DOHH2 (cell line): ENCODE data around the gene APLP1.

Experiments used
- H3F3A ChIP-seq: fragments of 200-600 bp; sonication (generic), shearing (Covaris generic); 2 replicates; pipeline ENCODE4 v1.6.0; 2016; ENCODE audit warnings: antibody characterized with exemption, mild to moderate bottlenecking; ENCODE audit not compliant: control insufficient read depth, insufficient read depth
- H3K27ac ChIP-seq: fragments of 200-600 bp; sonication (generic); 2 replicates; pipeline ENCODE4 v1.5.1; 2014; ENCODE audit warnings: low read depth, mild to moderate bottlenecking, low read length, moderate library complexity
- H3K27me3 ChIP-seq: fragments of 200-600 bp; sonication (generic); 2 replicates; pipeline ENCODE4 v1.6.1; 2014; ENCODE audit warnings: mild to moderate bottlenecking, low read length, mixed read lengths; ENCODE audit not compliant: control insufficient read depth
- H3K36me3 ChIP-seq: fragments of 200-600 bp; sonication (generic); 2 replicates; pipeline ENCODE4 v1.6.1; 2014; ENCODE audit warnings: mild to moderate bottlenecking, low read length, moderate library complexity, mixed read lengths; ENCODE audit not compliant: control insufficient read depth
- H3K4me1 ChIP-seq: fragments of 200-600 bp; sonication (generic); 2 replicates; pipeline ENCODE4 v1.6.1; 2014; ENCODE audit warnings: mild to moderate bottlenecking, low read length, mixed read lengths; ENCODE audit not compliant: control insufficient read depth
- H3K4me2 ChIP-seq: fragments of 200-600 bp; sonication (generic); 2 replicates; pipeline ENCODE4 v1.6.0; 2014; ENCODE audit warnings: mild to moderate bottlenecking, low read length, moderate library complexity
- H3K4me3 ChIP-seq: fragments of 200-600 bp; sonication (generic); 2 replicates; pipeline ENCODE4 v1.5.1; 2014; ENCODE audit warnings: mild to moderate bottlenecking, low read length, mixed read lengths
- H3K79me2 ChIP-seq: fragments of 200-600 bp; sonication (generic); 2 replicates; pipeline ENCODE4 v1.6.1; 2014; ENCODE audit warnings: mild to moderate bottlenecking, low read length, mixed read lengths; ENCODE audit not compliant: control insufficient read depth
- H3K9me2 ChIP-seq: fragments of 200-600 bp; sonication (generic); replicated peaks from 2 replicates; pipeline ENCODE4 v1.6.1; 2014; ENCODE audit warnings: mild to moderate bottlenecking, low read length, mixed read lengths; ENCODE audit not compliant: control insufficient read depth
- H3K9me3 ChIP-seq: fragments of 200-600 bp; sonication (generic); 2 replicates; pipeline ENCODE4 v1.6.1; 2014; ENCODE audit warnings: antibody characterized with exemption, low read length, mixed read lengths; ENCODE audit not compliant: control insufficient read depth, insufficient read depth
- H4K20me1 ChIP-seq: fragments of 200-600 bp; sonication (generic); 2 replicates; pipeline ENCODE4 v1.6.0; 2014; ENCODE audit warnings: low read depth, mild to moderate bottlenecking, antibody characterized with exemption, low read length, moderate library complexity; ENCODE audit not compliant: control insufficient read depth, insufficient read depth
- EZH2phosphoT487 ChIP-seq: fragments of 200-600 bp; sonication (generic); IDR thresholded peaks from 2 replicates; pipeline ENCODE4 v1.6.1; 2017; ENCODE audit warnings: borderline replicate concordance, mild to moderate bottlenecking, antibody characterized with exemption, low read length, moderate library complexity, mixed read lengths
- TF ChIP-seq, protein P1 (sequence below): fragments of 200-600 bp; sonication (generic); IDR thresholded peaks from one replicate; pipeline ENCODE4 v1.5.1; 2014; ENCODE audit warnings: antibody characterized with exemption, mild to moderate bottlenecking, low read depth, low read length; ENCODE audit not compliant: poor library complexity, severe bottlenecking

The APLP1 gene

DNA sequence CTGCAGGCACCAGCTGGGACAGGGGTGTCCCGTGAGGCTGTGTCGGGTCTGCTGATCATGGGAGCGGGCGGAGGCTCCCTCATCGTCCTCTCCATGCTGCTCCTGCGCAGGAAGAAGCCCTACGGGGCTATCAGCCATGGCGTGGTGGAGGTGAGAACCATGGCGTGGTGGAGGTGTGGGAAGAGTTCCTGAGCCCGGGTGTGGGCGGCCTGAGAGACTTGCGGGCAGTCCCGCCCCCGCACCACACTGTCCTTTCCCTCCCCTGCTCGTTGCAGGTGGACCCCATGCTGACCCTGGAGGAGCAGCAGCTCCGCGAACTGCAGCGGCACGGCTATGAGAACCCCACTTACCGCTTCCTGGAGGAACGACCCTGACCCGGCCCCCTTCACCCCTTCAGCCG, 10.7 kb downstream of the APLP1 start:
- Histone ChIP-seq H3K79me2 (no peaks in the 10 kb centered on the region), H3K4me1 (peaks cover 16% of the 10 kb centered on the region), H3K9me3 (no peaks in the 10 kb centered on the region), H3K27ac (no peak overlapping the region), H4K20me1 (no peaks in the 10 kb centered on the region), H3K27me3 (peaks cover 7% of the 10 kb centered on the region; the same call in 1 of the 2 replicates), H3K4me3 (no peak overlapping the region), H3F3A (peaks cover 5% of the 10 kb centered on the region), H3K9me2 (no peaks in the 10 kb centered on the region), H3K4me2 (no peak overlapping the region), H3K36me3 (no peaks in the 10 kb centered on the region)
- TF ChIP-seq, protein P1, sequence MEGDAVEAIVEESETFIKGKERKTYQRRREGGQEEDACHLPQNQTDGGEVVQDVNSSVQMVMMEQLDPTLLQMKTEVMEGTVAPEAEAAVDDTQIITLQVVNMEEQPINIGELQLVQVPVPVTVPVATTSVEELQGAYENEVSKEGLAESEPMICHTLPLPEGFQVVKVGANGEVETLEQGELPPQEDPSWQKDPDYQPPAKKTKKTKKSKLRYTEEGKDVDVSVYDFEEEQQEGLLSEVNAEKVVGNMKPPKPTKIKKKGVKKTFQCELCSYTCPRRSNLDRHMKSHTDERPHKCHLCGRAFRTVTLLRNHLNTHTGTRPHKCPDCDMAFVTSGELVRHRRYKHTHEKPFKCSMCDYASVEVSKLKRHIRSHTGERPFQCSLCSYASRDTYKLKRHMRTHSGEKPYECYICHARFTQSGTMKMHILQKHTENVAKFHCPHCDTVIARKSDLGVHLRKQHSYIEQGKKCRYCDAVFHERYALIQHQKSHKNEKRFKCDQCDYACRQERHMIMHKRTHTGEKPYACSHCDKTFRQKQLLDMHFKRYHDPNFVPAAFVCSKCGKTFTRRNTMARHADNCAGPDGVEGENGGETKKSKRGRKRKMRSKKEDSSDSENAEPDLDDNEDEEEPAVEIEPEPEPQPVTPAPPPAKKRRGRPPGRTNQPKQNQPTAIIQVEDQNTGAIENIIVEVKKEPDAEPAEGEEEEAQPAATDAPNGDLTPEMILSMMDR, result no peak
- TF ChIP-seq EZH2phosphoT487, result no peak

DNA sequence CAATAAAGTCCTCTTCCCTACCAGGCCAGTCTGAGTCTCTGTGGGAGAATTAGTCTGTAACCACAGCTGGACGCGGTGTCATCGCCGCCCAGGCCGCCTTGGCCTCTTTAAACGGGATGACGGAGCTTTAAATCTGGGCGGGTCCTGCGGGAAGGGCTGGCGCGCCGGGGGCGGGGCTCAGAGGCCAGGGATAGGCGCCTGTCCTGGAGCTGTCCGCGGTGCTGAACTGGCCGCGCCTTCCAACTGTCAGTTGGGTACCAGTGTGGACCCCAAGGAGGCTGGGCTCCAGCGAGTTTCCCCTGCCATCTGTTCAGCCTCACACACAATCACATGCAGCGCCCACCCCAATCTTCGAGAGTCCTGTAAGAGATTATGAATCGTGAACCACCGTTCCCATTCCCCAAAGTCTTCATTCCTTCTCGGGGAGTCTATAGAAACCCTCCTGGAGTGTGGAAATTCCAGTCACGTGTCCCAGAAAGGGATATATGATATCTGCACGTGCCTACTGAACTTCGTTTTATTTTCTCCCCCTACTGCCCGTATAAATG, 11.5 kb downstream of the APLP1 start:
- TF ChIP-seq, protein P1, result no peak
- TF ChIP-seq EZH2phosphoT487, result no peak
- H3K4me3 ChIP-seq, result no peak overlapping the region
- no peaks in the 10 kb centered on the region for H3K9me3 ChIP-seq
- H3F3A ChIP-seq, result peaks cover 5% of the 10 kb centered on the region
- no peaks in the 10 kb centered on the region for H3K36me3 ChIP-seq
- peaks cover 18% of the 10 kb centered on the region for H3K4me1 ChIP-seq
- H4K20me1 ChIP-seq, result no peaks in the 10 kb centered on the region
- H3K27me3 ChIP-seq, result peaks cover 7% of the 10 kb centered on the region; the same call in 1 of the 2 replicates
- H3K4me2 ChIP-seq, result no peak overlapping the region
- H3K27ac ChIP-seq, result no peak overlapping the region
- no peaks in the 10 kb centered on the region for H3K79me2 ChIP-seq
- no peaks in the 10 kb centered on the region for H3K9me2 ChIP-seq

DNA sequence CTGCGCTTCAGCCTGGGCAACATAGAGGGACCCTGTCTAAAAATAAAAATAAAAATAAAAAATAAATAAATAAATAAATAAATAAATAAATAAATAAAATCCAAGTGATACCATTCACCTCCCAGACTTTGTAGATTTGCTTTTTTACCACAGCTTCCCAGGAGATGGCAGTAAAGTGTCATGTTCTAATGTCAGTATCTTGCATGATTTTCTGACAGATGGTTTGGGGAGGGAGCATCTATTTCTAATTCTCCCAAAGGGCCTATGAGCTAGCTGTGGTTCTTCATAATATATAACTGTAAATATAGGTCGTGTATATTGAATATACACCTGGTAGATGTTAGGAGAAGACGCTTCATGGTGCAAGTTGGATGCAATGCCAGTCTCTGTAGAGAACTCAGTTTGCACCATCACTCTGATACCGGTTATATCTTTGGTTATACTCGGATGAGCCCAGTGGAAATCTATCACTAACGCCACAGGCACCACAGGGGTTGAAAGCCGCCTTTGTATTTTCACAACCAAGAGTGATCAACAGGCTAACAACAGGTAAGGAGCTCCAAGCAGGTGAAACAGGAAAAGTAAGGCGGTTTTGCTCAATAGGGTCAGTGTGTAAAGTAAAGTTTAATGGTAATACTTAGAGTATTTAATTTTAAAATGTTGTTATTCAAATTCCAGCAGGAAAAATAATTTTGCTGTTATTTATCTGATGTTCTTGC, 13.9 kb downstream of the APLP1 start:
- Histone ChIP-seq H3K9me3 (no peaks in the 10 kb centered on the region), H3K27ac (peak overlapping the region; percentile 13; the same call in 1 of the 2 replicates), H3K4me3 (no peak overlapping the region), H3K4me1 (peaks cover 18% of the 10 kb centered on the region), H3K27me3 (peaks cover 7% of the 10 kb centered on the region; the same call in 1 of the 2 replicates), H3K4me2 (peak overlapping the region; percentile 30), H3K79me2 (no peaks in the 10 kb centered on the region), H3K36me3 (peaks cover 5% of the 10 kb centered on the region; the same call in 1 of the 2 replicates), H3K9me2 (no peaks in the 10 kb centered on the region), H4K20me1 (no peaks in the 10 kb centered on the region), H3F3A (peaks cover 18% of the 10 kb centered on the region)
- TF ChIP-seq, protein P1, result peak; percentile 42
- no peak for TF ChIP-seq EZH2phosphoT487
